AG10803 (cell line): ENCODE measurements around the gene FKRP.

Experiments used
- DNase-seq: peaks from one replicate; pipeline ENCODE4 v3.0.0; 2010; ENCODE audit warnings: low read depth
- H3K4me3 ChIP-seq: 2 replicates; pipeline ENCODE4 v1.5.1; 2011; ENCODE audit warnings: mild to moderate bottlenecking, low read length, control low read depth
- TF ChIP-seq, protein P1 (sequence below): conservative IDR thresholded peaks from 2 replicates; pipeline ENCODE4 v1.5.1; 2011; ENCODE audit warnings: mild to moderate bottlenecking, low read length, control low read depth, inconsistent platforms

Gene FKRP

DNA sequence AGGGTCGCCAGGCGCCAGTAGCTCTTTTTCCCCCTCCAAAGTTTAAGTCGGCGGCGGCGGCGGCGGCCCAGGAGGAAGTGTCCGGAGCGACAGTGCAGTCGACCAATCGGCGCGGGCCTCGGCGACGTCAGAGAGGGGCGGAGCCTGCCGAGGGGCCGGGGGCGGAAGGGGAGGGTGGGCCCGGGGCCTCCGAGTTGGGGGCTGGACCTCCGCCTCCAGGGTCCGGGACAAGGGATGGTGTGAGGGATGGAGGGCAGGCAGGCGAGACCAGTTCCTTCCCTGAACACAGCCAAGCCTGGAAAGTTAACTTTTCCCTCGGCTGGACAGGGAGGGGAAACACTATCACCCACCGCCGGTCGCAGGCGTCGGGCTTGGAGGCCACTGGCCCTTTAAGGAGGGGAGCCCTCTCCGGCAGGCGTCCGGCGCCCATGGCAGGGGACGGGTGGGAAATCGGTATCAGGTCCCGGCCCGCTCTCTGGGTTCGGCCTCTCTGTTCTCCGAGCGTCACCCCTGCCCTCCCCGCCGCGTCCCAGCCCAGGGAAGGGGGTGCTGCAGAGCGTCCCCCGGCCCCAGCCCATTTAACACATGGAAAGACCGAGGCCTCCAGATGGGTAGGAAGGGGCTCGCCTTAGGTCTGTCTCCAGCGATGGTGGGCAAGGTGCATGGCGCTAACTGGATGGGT is 28.7 kb upstream of the FKRP start, which contains the start of gene PRKD2:
TSS of gene PRKD2 (minus strand) at position 81 of the 682 bp plus-strand sequence. CDS start 744 bp downstream, outside the sequence.
- peak within 1 kb of the TSS; percentile 81 for H3K4me3 ChIP-seq
- peak; percentile 77 for DNase-seq
- TF ChIP-seq, protein P1, sequence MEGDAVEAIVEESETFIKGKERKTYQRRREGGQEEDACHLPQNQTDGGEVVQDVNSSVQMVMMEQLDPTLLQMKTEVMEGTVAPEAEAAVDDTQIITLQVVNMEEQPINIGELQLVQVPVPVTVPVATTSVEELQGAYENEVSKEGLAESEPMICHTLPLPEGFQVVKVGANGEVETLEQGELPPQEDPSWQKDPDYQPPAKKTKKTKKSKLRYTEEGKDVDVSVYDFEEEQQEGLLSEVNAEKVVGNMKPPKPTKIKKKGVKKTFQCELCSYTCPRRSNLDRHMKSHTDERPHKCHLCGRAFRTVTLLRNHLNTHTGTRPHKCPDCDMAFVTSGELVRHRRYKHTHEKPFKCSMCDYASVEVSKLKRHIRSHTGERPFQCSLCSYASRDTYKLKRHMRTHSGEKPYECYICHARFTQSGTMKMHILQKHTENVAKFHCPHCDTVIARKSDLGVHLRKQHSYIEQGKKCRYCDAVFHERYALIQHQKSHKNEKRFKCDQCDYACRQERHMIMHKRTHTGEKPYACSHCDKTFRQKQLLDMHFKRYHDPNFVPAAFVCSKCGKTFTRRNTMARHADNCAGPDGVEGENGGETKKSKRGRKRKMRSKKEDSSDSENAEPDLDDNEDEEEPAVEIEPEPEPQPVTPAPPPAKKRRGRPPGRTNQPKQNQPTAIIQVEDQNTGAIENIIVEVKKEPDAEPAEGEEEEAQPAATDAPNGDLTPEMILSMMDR: no peak

DNA sequence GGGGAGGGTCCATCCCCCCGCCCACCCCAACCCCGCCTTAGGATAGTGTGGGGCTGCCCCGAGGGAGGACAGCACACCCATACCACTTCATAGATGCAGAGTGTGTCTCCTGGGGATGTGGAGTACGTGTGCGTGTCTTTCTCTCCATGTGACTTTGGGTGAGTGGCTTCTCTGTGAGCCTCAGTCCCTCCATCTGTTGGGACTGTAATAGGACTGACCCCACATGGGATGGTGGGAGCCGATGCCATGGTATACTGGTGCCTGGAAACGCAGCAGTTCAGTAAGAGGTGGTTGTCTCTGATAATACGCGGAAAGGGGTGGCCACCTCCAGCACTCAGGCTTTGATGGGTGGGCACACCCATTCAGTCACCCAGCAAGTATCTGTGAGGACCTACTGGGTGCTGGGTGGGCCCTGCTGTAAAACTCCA is 28.1 kb upstream of the FKRP start:
- DNase-seq: no peak
- peak overlapping the region; percentile 81 for H3K4me3 ChIP-seq
- TF ChIP-seq, protein P1: no peak

DNA sequence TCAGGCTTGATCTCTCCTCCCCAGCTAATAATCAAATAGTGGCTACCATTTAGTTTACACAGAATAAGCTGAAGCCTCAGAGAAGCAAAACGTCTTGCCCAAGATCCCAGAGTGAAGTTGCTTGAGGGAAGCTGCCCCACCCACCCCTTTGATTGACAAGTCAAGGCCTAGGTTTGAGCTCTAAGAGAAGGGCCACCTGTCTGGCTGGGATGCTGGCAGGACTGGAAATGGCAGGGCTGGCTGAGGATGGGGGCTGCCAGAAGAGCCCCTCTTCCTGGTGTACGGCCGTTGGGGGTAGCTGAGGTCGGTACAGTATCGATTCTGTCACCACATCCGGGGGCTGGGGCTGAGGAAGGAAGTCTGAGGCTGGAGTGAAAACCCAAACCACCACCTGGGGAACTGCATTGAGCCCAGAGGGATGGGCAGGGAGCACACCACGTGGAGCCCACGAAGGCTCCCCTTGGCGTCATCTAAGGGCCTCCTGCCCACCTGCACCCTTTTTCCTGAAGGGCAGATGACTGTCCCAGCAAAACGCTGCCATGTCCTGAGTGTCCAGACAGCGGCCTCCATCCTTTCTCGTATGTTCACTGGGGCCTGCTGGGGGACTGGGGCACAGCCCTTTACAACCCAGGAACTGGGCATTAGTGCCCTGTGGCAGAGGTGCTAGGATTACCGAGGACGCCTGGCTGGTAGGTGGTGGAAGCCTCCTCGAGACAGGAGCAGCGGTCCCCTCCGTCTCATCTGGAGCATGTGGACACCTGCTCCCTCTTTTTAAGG is 27.5 kb upstream of the FKRP start:
- no peak overlapping the region for H3K4me3 ChIP-seq
- no peak for DNase-seq
- TF ChIP-seq, protein P1: no peak

DNA sequence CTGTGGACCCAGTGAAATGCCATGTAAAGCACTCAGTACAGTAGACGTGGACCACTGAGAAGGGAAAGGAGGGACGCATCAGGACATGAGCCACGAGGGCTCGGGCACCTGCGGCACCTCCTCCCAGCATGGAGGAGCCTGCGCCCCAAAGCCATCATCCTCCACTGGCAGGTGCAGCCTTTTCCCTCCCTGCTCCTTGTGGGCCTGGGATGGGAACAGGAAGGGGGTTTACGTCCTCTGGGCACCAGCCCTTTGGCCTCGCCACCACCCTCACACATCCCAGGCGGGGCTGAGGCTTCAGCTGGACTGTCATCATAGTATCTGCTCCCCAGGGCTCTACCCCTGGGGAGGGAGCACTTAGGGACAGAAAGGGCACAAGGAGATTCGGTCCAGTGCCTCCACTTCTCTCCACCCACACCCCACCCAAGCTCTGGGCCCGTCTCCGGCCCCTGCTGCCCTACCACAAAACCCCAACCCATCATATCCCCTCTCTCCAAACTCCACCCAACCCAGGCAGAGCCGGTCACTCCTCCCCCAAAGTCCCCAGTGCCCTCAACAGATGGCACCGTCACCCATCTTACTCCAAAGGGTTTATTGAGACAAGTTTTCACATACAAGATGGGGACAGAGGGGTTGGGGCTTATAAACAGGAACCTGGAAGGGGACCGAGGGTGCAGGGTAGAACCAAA is 26.8 kb upstream of the FKRP start:
- DNase-seq: no peak
- TF ChIP-seq, protein P1: no peak
- H3K4me3 ChIP-seq: no peak overlapping the region

DNA sequence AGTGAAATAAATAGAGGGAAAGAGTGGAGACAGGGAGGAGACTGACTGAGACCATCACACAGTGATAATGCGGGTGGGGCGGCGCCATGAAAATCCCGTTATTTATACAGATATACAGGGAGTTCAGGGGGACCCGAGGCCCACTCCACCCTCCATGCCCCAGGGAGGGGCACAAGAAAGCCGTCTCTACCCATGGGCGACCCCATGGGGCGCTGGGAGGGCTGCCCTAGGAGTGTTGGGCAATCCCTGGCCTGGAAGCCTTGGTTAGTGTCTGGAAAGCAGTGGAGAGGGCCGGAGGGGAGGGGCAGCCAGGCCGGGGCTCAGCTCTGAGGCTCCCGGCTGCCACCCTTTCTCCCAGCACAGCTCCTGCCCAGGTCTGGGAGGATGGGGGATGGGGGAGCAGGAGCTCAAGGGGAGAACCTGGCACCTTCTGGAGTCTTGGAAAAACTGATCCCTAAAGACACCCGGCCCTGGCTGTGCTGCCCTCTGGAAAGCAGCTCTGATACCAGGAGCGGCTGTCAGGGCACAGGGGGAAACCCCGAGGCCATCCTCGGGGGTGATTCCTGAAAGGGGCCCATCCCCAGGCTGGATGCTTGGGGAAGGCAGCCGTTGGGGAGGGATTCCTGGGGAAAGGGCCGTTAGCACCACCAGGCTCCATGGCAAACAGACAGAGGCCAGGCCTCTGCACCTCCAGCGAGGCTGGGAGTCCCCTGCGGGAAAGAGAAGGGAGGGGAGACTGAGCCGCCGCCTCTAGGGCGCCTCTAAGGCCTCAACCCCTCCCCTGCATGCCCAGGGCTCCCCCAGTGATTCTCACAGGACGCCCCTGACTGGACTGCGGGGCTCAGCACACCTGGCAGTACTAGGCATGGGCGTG is 26.0 kb upstream of the FKRP start:
- no peak for DNase-seq
- no peak overlapping the region for H3K4me3 ChIP-seq
- TF ChIP-seq, protein P1: no peak

DNA sequence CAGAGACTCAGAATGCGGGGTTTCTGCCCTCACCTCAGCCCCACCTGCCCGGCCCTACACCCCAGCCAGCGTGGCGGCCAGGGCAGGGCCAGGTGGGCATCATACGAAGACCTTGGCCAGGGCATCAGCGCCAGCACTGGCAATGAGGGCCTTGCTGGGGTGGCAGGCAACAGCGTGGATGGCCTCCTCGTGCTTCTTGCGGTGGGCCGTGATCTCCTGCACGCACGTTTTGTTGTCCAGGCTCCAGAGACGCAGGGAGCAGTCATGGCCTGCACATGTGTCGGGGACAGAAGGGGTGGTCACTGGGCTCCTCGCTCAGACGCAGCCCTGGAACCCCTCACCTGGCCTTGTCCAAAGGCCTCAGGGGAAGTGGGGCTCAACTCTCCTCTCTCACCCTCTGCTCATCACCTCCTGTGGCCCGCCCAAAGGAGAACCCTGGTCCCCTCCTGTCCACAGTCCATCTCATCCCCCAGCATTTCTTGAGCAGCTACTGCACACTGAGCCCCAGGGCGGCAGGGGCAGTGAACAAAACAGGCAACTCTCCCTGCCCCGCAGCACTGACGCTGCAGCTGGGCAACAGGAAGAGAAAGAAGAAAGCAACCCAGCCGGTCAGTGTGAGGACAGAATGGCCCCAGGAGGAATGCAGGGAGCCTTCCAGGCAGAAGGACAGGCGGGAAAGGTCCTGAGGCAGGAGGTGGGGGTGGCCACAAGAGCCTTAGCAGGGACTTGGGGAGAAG is 25.2 kb upstream of the FKRP start:
- TF ChIP-seq, protein P1: no peak
- H3K4me3 ChIP-seq: no peak overlapping the region
- DNase-seq: no peak
